Skeletal muscle satellite cell (primary cell): Measurements from ENCODE around the gene EPS8L1.
A peak's percentile ranks its signal among the peaks of the same experiment; 100 is the strongest.
"Not testable (repeated sequence)": the region's sequence is repeated elsewhere in the genome, so short reads cannot be mapped to it uniquely, and the experiment has no call there.

Source experiments
- H3K27me3 ChIP-seq: 2 replicates; pipeline ENCODE4 v1.7.0; 2013; ENCODE audit warnings: low read length; ENCODE audit not compliant: control insufficient read depth, insufficient read depth
- H3K36me3 ChIP-seq: 2 replicates; pipeline ENCODE4 v1.7.0; 2013; ENCODE audit warnings: mild to moderate bottlenecking, control low read depth, low read length; ENCODE audit not compliant: insufficient read depth
- H3K4me1 ChIP-seq: 2 replicates; pipeline ENCODE4 v1.7.0; 2013; ENCODE audit warnings: low read length; ENCODE audit not compliant: control insufficient read depth, insufficient read depth
- H3K4me2 ChIP-seq: 2 replicates; pipeline ENCODE4 v1.7.0; 2013; ENCODE audit warnings: mild to moderate bottlenecking, low read length
- H3K4me3 ChIP-seq: 2 replicates; pipeline ENCODE4 v1.7.0; 2013; ENCODE audit warnings: low read length
- H3K9ac ChIP-seq: 2 replicates; pipeline ENCODE4 v1.7.0; 2013; ENCODE audit warnings: mild to moderate bottlenecking, low read depth, low read length, moderate library complexity
- H3K9me3 ChIP-seq: replicated peaks from 2 replicates; pipeline ENCODE4 v1.7.0; 2013; ENCODE audit warnings: mild to moderate bottlenecking, control low read depth, low read length

The EPS8L1 gene

DNA sequence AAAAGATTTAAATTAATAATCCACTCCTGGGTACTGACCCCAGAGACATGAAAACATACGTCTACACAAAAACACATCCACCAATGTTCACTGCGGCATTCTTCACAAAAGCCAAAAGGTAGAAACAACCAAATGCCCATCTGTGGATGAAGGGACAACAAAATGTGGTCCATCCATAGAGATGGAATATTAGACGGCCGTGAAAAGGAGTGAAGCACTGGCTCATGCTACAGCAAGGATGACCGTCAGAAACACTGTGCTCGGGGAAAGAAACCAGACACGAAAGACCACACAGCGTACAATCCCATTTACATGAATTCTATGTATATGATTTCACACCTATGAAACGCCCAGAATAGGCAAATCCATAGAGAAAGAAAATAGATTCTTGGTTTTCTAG, 18.8 kb upstream of the EPS8L1 start:
- Histone ChIP-seq H3K9ac (no peak overlapping the region), H3K27me3 (no peaks in the 10 kb centered on the region), H3K4me1 (no peaks in the 10 kb centered on the region), H3K4me3 (no peak overlapping the region), H3K36me3 (peaks cover 25% of the 10 kb centered on the region), H3K4me2 (no peak overlapping the region), H3K9me3 (no peaks in the 10 kb centered on the region)

- no peaks in the 10 kb centered on the region for H3K9me3 ChIP-seq
- no peak overlapping the region for H3K4me2 ChIP-seq
- H3K9ac ChIP-seq: no peak overlapping the region
- H3K27me3 ChIP-seq: no peaks in the 10 kb centered on the region
- no peak overlapping the region for H3K4me3 ChIP-seq
- peaks cover 18% of the 10 kb centered on the region for H3K36me3 ChIP-seq
- H3K4me1 ChIP-seq: peaks cover 3% of the 10 kb centered on the region
Observed at GRCh38 chr19:55058781-55059610, 16.7 kb upstream of the EPS8L1 start.

DNA sequence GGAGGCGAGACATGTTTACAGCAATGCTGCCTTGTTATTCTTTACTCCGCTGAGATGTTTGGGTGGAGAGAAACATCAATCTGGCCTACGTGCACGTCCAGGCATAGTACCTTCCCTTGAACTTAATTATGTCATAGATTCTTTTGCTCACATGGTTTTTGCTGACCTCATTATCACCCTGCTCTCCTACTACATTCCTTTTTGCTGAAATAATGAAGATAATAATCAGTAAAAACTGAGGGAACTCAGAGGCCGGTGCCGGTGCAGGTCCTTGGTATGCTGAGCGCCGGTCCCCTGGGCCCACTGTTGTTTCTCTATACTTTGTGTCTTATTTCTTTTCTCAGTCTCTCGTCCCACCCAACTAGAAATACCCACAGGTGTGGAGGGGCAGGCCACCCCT, 15.4 kb upstream of the EPS8L1 start:
- H3K4me1 ChIP-seq, H3K9ac ChIP-seq, H3K27me3 ChIP-seq, H3K4me2 ChIP-seq, H3K9me3 ChIP-seq, H3K4me3 ChIP-seq: not testable (repeated sequence)
- peaks cover 17% of the 10 kb centered on the region for H3K36me3 ChIP-seq

GRCh38 chr19:55062735-55063491, 12.8 kb upstream of the EPS8L1 start, which contains the start of gene RDH13:
Gene RDH13 (minus strand): TSS chr19:55063148. CDS start chr19:55063032, 116 bp downstream.
- H3K4me2 ChIP-seq: peak within 1 kb of the TSS; percentile 86
- H3K36me3 ChIP-seq: peaks cover 6% of the 10 kb centered on the region
- peak within 1 kb of the TSS; percentile 79 for H3K4me3 ChIP-seq
- H3K27me3 ChIP-seq: peaks cover 22% of the 10 kb centered on the region
- H3K9me3 ChIP-seq: no peaks in the 10 kb centered on the region
- peaks cover 3% of the 10 kb centered on the region for H3K4me1 ChIP-seq
- peak within 1 kb of the TSS; percentile 80 for H3K9ac ChIP-seq

DNA sequence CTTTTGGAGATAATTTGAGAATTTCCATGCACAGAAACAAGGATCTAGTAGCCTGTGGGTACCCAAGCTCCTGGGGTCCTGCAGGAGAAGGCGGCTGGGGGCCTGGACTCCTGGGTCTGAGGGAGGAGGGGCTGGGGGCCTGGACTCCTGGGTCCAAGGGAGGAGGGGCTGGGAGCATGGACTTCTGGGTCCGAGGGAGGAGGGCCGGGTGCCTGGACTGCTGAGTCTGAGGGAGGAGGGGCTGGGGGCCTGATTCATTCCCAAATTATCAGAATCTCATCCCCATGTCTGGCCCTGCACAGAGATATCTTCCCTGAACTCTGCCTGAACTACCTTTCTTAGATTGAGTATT, 12.2 kb upstream of the EPS8L1 start:
- Histone ChIP-seq H3K27me3 (peaks cover 24% of the 10 kb centered on the region), H3K9me3 (no peaks in the 10 kb centered on the region), H3K4me2 (no peak overlapping the region), H3K36me3 (peaks cover 4% of the 10 kb centered on the region), H3K9ac (no peak overlapping the region), H3K4me3 (peak overlapping the region; percentile 79), H3K4me1 (peaks cover 3% of the 10 kb centered on the region)

DNA sequence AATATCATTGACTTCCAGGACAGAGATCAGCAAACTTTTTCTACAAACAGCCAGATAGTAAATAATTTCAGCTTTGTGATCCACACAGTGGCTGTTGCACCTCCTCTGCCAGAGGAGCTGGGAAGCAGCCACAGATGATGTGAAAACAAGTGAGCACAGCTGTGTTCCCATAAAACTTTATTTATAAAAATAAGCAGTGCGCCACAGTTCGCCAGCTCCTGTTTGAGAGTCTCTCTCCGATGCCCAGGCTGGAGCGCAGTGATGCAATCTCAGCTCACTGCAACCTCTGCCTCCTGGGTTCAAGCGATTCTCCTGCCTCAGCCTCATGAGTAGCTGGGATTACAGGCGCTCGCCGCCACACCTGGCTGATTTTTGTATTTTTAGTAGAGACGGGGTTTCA, 10.2 kb upstream of the EPS8L1 start:
- peaks cover 39% of the 10 kb centered on the region for H3K27me3 ChIP-seq
- H3K9me3 ChIP-seq, H3K36me3 ChIP-seq, H3K4me3 ChIP-seq, H3K4me2 ChIP-seq, H3K9ac ChIP-seq: not testable (repeated sequence)
- H3K4me1 ChIP-seq: peaks cover 12% of the 10 kb centered on the region

DNA sequence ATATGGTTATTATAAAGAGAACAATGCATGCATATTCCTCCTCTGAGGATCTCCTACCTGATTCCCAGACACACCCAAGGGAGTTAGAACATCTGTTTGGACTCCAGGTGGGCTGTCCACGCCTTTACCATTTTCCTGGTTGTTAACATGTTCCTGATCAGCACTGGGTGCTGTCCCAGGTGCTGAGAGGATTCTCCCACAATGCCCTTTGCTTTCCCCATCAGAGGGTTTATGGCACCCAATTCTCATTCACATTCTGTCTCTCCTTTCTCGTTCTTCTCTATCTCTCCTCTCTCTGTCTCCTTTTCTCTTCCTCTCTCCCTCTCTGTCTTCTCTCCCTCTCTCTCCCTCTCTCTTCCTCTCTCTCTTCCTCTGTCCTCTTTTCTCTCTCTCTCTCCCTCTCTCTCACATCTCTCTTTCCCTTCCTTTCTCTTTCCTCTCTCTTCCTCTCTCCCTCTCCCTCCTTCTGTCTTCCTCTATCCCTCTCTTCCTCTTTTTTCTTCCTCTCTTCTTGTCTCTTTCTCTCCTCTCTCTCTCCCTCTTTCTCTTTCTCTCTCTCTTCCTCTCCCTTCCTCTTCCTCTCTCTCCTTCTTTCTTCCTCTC, 9.5 kb upstream of the EPS8L1 start:
- H3K9ac ChIP-seq: no peak overlapping the region
- peaks cover 12% of the 10 kb centered on the region for H3K4me1 ChIP-seq

GRCh38 chr19:55067869-55068268, 7.8 kb upstream of the EPS8L1 start:
- Histone ChIP-seq H3K9ac (no peak overlapping the region), H3K4me1 (peaks cover 14% of the 10 kb centered on the region), H3K36me3 (no peaks in the 10 kb centered on the region), H3K27me3 (peaks cover 39% of the 10 kb centered on the region), H3K4me2 (no peak overlapping the region), H3K9me3 (no peaks in the 10 kb centered on the region), H3K4me3 (no peak overlapping the region)

More for the DNA sequence above, 9.5 kb upstream of the EPS8L1 start:
- H3K27me3 ChIP-seq: peaks cover 39% of the 10 kb centered on the region
- no peak overlapping the region for H3K4me3 ChIP-seq
- H3K4me2 ChIP-seq: no peak overlapping the region
- H3K9me3 ChIP-seq: no peaks in the 10 kb centered on the region
- H3K36me3 ChIP-seq: no peaks in the 10 kb centered on the region

- Histone ChIP-seq H3K9me3 (no peaks in the 10 kb centered on the region), H3K4me3 (peak overlapping the region; percentile 47), H3K36me3 (no peaks in the 10 kb centered on the region), H3K9ac (no peak overlapping the region), H3K4me1 (peaks cover 14% of the 10 kb centered on the region), H3K27me3 (peaks cover 39% of the 10 kb centered on the region), H3K4me2 (peak overlapping the region; percentile 76)
Observed at GRCh38 chr19:55068950-55069864, 6.5 kb upstream of the EPS8L1 start.

DNA sequence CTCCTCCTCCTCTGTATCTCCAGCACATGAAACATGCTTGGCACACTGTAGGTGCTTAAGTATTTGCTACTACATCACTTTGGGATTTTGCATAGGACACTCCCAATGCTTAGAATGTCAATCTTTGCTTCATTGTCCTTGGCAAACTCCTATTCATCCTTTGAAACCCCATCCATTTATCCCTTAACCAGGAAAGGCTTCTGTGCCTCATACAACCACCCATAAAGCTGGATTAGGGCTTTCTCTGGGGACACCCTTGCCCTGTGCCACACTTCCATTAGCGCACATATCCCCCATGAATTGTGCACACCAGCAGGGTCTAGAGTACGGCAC, 5.8 kb upstream of the EPS8L1 start:
- H3K36me3 ChIP-seq: no peaks in the 10 kb centered on the region
- H3K27me3 ChIP-seq: peaks cover 39% of the 10 kb centered on the region
- H3K9ac ChIP-seq: no peak overlapping the region
- H3K4me3 ChIP-seq: no peak overlapping the region
- no peak overlapping the region for H3K4me2 ChIP-seq
- H3K4me1 ChIP-seq: peaks cover 14% of the 10 kb centered on the region
- no peaks in the 10 kb centered on the region for H3K9me3 ChIP-seq
